Natural killer cell (primary cell): Measurements from ENCODE around the gene FAM118A. TPM values are rescaled to one million over a fixed set of nuclear protein-coding genes. Genes with fewer than 3 reads are reported as not detected.

Experiments used
- ATAC-seq, 3 donors: fragments of 150-1000 bp in 2 of 3; fragments of 200-7000 bp in 1 of 3; cut with Tn5 transposase; 1 replicate in 1 of 3; 2 replicates in 2 of 3; pipeline ENCODE4 v1.10.0; 2021; ENCODE audit warnings: mild to moderate bottlenecking in 2 of 3, moderate library complexity in 2 of 3
- DNase-seq, 2 donors: peaks; one replicate each; pipeline versions ENCODE4 v3.0.0 to v3.0.0-alpha.2; 2013 to 2021; ENCODE audit warnings: mixed read lengths in 1 of 2
- H3K27ac ChIP-seq: one replicate; pipeline ENCODE4 v1.5.1; 2013; ENCODE audit warnings: mild to moderate bottlenecking, low read length
- H3K27me3 ChIP-seq: one replicate; pipeline ENCODE4 v1.6.1; 2013; ENCODE audit warnings: low read length; ENCODE audit not compliant: control insufficient read depth, insufficient read depth
- H3K36me3 ChIP-seq: one replicate; pipeline ENCODE4 v1.6.1; 2013; ENCODE audit warnings: low read length; ENCODE audit not compliant: control insufficient read depth, insufficient read depth
- H3K4me1 ChIP-seq: one replicate; pipeline ENCODE4 v1.6.1; 2013; ENCODE audit warnings: low read length; ENCODE audit not compliant: control insufficient read depth, insufficient read depth
- H3K4me3 ChIP-seq: one replicate; pipeline ENCODE4 v1.5.1; 2013; ENCODE audit warnings: low read length
- H3K9me3 ChIP-seq: one replicate; pipeline ENCODE4 v1.6.1; 2013; ENCODE audit warnings: low read length; ENCODE audit not compliant: control insufficient read depth, insufficient read depth
- H3K27ac Mint-ChIP-seq, 2 donors: one replicate each; pipeline ENCODE4 v1.8.0; 2022; ENCODE audit warnings: mild to moderate bottlenecking in 2 of 2, mixed read lengths in 2 of 2, moderate library complexity in 1 of 2
- H3K27me3 Mint-ChIP-seq, 2 donors: one replicate each; pipeline ENCODE4 v1.8.0; 2022; ENCODE audit warnings: low read depth in 2 of 2, mixed read lengths in 2 of 2
- H3K36me3 Mint-ChIP-seq: one replicate; pipeline ENCODE4 v1.8.0; 2022; ENCODE audit warnings: mixed read lengths
- H3K4me1 Mint-ChIP-seq, 2 donors: one replicate each; pipeline ENCODE4 v1.8.0; 2022; ENCODE audit warnings: mixed read lengths in 2 of 2
- H3K4me3 Mint-ChIP-seq: one replicate; pipeline ENCODE4 v1.8.0; 2022; ENCODE audit warnings: mild to moderate bottlenecking, moderate library complexity, mixed read lengths
- H3K9me3 Mint-ChIP-seq, 2 donors: one replicate each; pipeline ENCODE4 v1.8.0; 2022; ENCODE audit warnings: mixed read lengths in 2 of 2
- CTCF ChIP-seq: fragments of 200-600 bp; IDR thresholded peaks from one replicate; pipeline ENCODE4 v1.8.0; 2022; ENCODE audit warnings: antibody characterized with exemption
- WGBS: methylation state at CpG from one replicate; pipeline ENCODE4 v1.1.7; 2013; ENCODE audit warnings: missing lambda C conversion rate; ENCODE audit not compliant: insufficient coverage; 5-methylcytosine and 5-hydroxymethylcytosine counted together
- intact Hi-C: fragments of 100-400 bp; cut with micrococcal nuclease; formaldehyde crosslinking; loops from one replicate; pipeline ENCODE4 v1.14.2; 2022
- total RNA-seq, 4 donors: library from RNA; stranded (reverse); fragments of 120-200 nt in 1 of 4; gene quantifications; one replicate each; pipeline versions ENCODE4 v1.2.3 to v1.2.4, GENCODE V29; 2013 to 2022

FAM118A gene
- total RNA-seq, 3 donors from 2014 or later (not counting 1 experiment from before 2014, with no cell fraction given), result 42.0 to 67.2 (median 62.6) TPM

GRCh38 chr22:45262931-45263462, 46.7 kb upstream of the FAM118A start:
- intact Hi-C loops, result no loop called here
- Mint-ChIP-seq H3K27ac (no peak overlapping the region), H3K4me1 (peaks cover 0 to 5% of the 10 kb centered on the region in 2 donors), H3K4me3 (no peak overlapping the region), H3K36me3 (no peaks in the 10 kb centered on the region), H3K9me3 (no peaks in the 10 kb centered on the region), H3K27me3 (peaks cover 12 to 13% of the 10 kb centered on the region in 2 donors)
- Histone ChIP-seq H3K27me3 (no peaks in the 10 kb centered on the region), H3K4me1 (peaks cover 36% of the 10 kb centered on the region), H3K4me3 (no peak overlapping the region), H3K9me3 (no peaks in the 10 kb centered on the region), H3K27ac (no peak overlapping the region), H3K36me3 (no peaks in the 10 kb centered on the region)
- DNase-seq (no peak), ATAC-seq (no peak)
- 39% methylated on average over 14 of the region's 14 CpGs for WGBS
- no peak for TF ChIP-seq CTCF

GRCh38 chr22:45263463-45264269, 46.1 kb upstream of the FAM118A start:
- peaks cover 0 to 5% of the 10 kb centered on the region in 2 donors for H3K4me1 Mint-ChIP-seq
- H3K4me1 ChIP-seq, result peaks cover 41% of the 10 kb centered on the region

GRCh38 chr22:45265535-45265934, 44.2 kb upstream of the FAM118A start:
- no peaks in the 10 kb centered on the region for H3K36me3 Mint-ChIP-seq
- Histone ChIP-seq H3K4me1 (peaks cover 51% of the 10 kb centered on the region), H3K36me3 (no peaks in the 10 kb centered on the region), H3K27me3 (peaks cover 13% of the 10 kb centered on the region), H3K4me3 (no peak overlapping the region), H3K27ac (no peak overlapping the region), H3K9me3 (no peaks in the 10 kb centered on the region)
- H3K4me1 Mint-ChIP-seq, result peaks cover 10% of the 10 kb centered on the region in 2 donors
- DNase-seq, result no peak
- no peak for ATAC-seq
- TF ChIP-seq CTCF, result no peak
- intact Hi-C loops, result no loop called here
- WGBS, result 67% methylated on average over 6 of the region's 7 CpGs
- H3K4me3 Mint-ChIP-seq, result no peak overlapping the region
- H3K27me3 Mint-ChIP-seq, result peaks cover 16 to 24% of the 10 kb centered on the region in 2 donors
- H3K27ac Mint-ChIP-seq, result no peak overlapping the region
- no peaks in the 10 kb centered on the region for H3K9me3 Mint-ChIP-seq

More at GRCh38 chr22:45263463-45264269, 46.1 kb upstream of the FAM118A start:
- Histone ChIP-seq H3K4me3 (no peak overlapping the region), H3K27ac (no peak overlapping the region), H3K9me3 (no peaks in the 10 kb centered on the region), H3K36me3 (no peaks in the 10 kb centered on the region), H3K27me3 (peaks cover 2% of the 10 kb centered on the region)
- Mint-ChIP-seq H3K27ac (peak overlapping the region in 1 of 2 donors; percentile 53), H3K4me3 (no peak overlapping the region), H3K27me3 (peaks cover 12 to 13% of the 10 kb centered on the region in 2 donors), H3K36me3 (no peaks in the 10 kb centered on the region), H3K9me3 (no peaks in the 10 kb centered on the region)
- 32% methylated on average over 17 of the region's 17 CpGs for WGBS
- intact Hi-C loops, result no loop called here
- DNase-seq (no peak), ATAC-seq (peak in 2 of 3 donors; percentile 60 to 63)
- no peak for TF ChIP-seq CTCF
